ENCODE data around the gene MEGF11.

MEGF11 gene

DNA sequence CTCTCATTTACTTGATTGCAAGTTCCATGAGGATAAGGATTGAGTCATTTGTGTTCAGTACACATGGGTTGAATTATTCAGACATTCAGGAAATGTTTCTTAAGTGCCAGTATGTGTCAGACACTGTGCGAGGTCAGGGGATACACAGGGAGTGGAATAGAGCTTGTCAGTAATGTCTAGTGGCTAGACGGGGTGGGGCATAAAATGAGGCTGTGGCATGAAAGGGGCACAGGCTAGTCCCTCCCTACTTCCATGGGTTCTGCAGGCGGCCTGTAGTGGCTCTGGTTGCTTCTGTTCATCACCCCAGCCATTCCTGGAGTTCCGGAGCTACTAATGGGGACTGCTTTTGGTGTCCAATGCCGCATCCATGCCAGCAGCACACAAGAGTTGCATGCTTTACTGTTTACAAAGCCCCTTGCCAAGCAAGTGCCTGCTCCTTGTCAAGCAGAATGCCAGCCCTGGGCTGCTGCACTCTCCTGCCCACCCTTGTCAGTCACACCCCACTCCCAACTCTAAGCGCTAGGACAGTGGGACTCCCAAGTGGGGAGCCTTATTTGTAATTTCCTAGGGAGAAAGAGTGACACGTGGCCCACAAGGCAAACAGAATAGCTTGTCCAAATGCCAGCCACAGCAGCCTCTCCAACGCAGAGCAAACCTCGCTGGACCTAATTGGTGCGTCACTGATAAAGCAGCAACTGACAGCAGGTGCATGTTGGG lies 313.5 kb downstream of the MEGF11 start:
- no peak for TF ChIP-seq ZNF274 (IDR thresholded peaks at IDR 0.05; ENCODE audit: low read depth, low read length)
- no peak overlapping the region for H3K4me3 ChIP-seq (ENCODE audit: low read length)

DNA sequence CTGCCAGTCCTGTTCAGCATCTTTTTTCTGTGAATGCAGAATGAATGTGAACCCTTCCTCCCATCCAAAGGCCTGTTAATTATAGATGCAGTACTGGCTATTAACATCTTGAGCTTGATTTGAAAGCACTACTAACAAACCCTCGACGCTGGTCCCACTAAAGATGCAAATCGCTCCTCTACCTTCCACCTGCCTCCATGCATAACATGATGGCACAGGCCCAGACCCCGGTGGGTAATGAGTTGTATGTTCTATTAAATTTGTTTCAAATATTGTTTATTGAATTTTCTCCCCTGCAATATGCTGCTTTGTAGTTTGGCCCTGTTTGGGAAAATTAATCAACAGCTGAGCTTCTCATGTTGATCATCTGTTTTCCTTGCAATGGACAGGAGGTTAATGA lies 314.9 kb downstream of the MEGF11 start:
- H3K4me3 ChIP-seq (ENCODE audit: low read length): no peak overlapping the region
- TF ChIP-seq ZNF274 (IDR thresholded peaks at IDR 0.05; ENCODE audit: low read depth, low read length): no peak

DNA sequence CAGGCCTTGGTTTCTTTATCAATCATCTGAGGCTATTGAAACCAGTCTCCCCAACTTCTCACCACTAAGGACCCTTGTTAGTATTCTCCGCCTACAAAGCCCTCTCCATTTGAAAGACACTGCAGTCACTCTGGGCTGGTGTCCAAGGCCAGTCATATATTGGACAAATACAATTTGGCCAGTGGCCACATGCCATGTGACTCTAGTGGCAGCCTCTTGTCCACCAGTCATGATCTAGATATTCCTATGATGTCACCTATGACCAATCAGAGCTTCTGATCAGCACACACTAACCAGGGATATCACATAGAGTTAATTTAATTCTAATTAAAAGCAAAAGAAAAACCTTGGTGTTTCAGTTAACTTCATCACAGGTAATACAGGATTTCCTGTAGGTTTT lies 316.1 kb downstream of the MEGF11 start:
- TF ChIP-seq ZNF274 (IDR thresholded peaks at IDR 0.05; ENCODE audit: low read depth, low read length): no peak
- H3K4me3 ChIP-seq (ENCODE audit: low read length): no peak overlapping the region

DNA sequence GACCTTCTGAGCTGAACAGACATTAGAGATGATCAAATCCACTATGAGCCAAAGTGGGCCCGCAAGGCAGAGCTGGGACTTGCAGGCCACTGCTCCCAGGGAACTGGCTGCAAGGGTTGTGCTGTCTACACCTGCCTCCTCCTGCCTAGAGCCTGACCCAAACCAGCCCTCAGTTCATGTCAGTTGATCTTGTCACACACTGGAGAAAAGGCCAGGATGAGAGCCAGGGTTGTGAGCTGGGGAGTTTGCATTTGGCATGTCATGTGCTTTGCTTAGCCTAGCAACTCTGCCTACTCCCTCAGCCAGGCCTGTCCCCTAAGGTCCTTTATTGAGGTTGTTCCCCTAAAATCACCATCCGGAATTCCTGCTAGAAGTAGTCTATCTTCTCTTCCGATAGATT lies 316.5 kb downstream of the MEGF11 start:
- no peak for TF ChIP-seq ZNF274 (IDR thresholded peaks at IDR 0.05; ENCODE audit: low read depth, low read length)
- no peak overlapping the region for H3K4me3 ChIP-seq (ENCODE audit: low read length)

DNA sequence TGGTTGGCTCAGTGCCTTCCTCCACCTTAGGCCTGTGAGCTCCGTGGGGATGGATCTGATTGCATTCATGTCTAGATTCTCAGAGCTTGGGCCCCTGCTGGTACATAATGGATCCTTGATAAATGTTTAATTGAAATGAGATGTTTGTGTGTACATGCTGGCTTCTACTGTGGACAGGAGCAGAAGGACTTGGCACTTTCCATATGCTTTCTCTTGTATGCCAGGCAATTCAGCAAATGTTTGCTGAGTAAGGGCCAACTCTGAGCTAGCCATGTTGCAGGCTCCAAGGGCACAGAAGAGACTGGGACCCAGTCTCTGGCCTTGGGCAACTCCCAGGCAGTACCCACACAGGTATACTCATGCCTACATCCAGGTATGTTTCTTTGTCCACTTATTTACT lies 317.3 kb downstream of the MEGF11 start:
- no peak for TF ChIP-seq ZNF274 (IDR thresholded peaks at IDR 0.05; ENCODE audit: low read depth, low read length)
- no peak overlapping the region for H3K4me3 ChIP-seq (ENCODE audit: low read length)

DNA sequence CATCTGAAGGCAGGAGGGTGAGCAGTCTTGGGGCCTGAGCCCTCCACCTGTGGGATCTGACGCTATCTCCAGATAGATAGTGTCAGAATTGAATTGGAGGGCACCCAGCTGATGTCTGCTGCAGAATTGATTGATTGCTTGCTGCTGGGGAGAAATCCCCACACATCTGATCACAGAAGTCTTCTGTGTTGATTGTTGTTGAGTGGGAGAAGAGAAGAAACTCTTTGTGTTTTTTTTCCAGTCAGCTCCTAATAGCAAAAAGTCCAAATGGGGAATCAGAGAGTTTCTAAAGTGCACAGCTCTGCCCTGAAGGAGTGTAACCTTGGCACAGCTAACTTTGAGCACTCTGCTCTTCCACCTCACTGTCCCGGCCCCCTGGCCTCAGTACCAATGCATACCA lies 318.2 kb downstream of the MEGF11 start:
- no peak for TF ChIP-seq ZNF274 (IDR thresholded peaks at IDR 0.05; ENCODE audit: low read depth, low read length)
- no peak overlapping the region for H3K4me3 ChIP-seq (ENCODE audit: low read length)

DNA sequence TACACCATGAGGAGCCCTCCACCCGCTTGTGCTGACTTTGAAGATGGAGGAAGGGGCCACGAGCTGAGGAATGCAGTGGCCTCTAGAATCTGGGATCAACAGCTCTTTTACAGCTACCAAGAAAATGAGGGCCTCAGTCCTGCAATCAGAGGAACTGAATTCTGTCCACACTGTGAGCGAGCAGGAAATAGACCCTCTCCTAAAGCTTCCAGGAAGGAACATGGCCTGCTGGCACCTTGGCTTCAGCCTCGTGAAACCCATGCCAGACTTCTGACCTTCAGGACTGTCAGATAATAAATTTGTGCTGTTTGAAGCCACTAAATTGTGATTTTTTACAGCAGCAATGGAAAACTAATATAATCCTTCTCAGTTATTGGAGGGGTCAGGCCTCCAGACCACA lies 322.3 kb downstream of the MEGF11 start:
- TF ChIP-seq ZNF274 (IDR thresholded peaks at IDR 0.05; ENCODE audit: low read depth, low read length): no peak
- H3K4me3 ChIP-seq (ENCODE audit: low read length): no peak overlapping the region

DNA sequence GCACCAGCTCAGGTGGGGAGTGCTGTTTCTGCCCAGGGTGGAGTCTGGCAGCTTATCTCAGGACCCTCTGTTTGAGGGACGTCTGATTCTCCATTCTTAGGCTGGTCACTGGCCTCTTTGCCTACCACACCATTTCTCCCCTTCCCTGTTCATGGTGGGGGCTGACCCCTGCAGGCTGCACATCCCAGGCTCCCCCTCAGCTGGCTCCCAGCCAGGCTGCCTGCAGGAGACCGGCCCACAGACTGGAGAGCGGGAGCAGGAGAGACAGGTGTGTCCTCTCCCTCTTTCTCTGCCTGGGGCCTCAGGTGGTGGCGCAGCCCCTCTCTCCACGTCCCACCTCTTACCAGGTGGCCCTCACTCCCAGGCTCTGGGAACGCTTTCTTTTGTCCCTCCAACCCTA lies 323.4 kb downstream of the MEGF11 start:
- H3K4me3 ChIP-seq (ENCODE audit: low read length): no peak overlapping the region
- no peak for TF ChIP-seq ZNF274 (IDR thresholded peaks at IDR 0.05; ENCODE audit: low read depth, low read length)

DNA sequence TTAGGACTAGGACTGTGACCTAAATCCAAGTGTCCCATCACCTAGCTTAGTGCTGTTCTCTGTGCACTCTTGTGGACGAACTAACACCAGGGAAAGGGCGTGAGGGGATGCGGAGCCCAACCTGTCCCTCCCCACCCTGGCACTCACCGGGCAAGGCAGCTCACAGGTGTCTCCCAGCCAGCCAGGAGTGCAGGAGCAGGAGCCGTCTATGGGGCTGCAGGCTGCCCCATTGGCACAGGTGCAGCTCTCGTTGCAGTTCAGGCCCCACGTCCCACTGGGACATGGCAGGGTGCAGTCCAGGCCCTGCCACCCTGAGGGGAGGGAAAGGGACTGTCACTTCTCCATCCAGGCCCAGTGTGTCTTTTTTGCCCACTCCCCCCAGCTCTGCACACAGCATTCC lies 324.0 kb downstream of the MEGF11 start:
- H3K4me3 ChIP-seq (ENCODE audit: low read length): no peak overlapping the region
- no peak for TF ChIP-seq ZNF274 (IDR thresholded peaks at IDR 0.05; ENCODE audit: low read depth, low read length)

DNA sequence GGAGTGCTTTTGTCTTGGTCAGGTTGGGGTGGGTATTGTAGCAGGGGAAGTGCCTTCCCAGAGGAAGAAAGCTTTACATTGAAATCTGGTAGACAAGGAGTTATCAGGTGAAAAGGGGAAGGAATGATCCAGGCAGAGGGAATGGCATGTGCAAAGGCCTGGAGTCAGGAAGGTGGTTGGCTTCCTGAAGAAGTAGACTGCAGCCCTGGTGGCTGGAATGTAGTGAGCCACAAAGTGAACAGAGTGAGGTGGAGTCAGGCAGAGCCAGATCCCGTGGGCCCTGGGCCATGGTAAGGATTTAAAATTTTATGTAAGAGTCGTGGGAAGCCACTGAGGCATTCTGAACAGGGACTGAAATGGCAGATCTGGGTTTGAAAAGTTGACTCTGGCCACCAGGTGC lies 326.0 kb downstream of the MEGF11 start:
- TF ChIP-seq ZNF274 (IDR thresholded peaks at IDR 0.05; ENCODE audit: low read depth, low read length): no peak
- no peak overlapping the region for H3K4me3 ChIP-seq (ENCODE audit: low read length)

DNA sequence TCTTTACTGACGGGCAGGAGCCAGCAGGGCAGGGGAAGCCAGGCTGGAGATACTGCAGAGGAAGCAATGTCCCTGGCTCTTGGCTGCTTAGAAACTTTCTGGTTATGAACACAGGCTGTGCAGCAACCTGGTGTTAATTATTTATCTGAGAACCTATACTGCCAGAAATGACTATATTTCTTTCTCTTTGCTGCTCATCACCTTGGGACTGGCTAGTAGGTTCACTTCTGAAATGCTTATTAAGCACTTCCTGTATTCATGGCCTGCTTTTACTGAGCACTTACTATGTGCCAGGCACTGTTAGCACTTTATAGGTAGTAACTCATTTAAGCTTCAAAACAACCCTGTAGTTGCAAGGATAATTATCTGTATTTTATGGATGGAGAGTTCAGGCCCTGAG lies 326.7 kb downstream of the MEGF11 start:
- H3K4me3 ChIP-seq (ENCODE audit: low read length): no peak overlapping the region
- TF ChIP-seq ZNF274 (IDR thresholded peaks at IDR 0.05; ENCODE audit: low read depth, low read length): no peak

DNA sequence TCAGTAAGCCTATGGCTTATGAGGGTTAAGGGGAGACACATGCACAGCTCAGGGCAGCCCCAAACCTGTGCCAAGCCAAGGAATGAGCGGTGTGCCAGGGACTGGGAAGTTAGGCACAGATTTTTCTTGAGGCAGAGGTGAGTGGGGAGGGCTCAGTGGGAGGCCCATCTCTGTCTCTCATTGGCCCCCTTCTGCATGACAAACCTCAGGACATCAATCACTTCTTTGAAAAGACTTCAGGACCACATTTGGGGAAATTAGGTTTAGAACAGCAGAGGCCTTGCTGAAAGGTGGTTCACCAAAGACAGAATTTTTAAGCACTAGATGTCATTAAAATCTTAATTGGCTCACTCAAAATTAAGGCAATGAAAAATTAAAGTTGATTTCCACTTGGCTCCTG lies 327.1 kb downstream of the MEGF11 start:
- H3K4me3 ChIP-seq (ENCODE audit: low read length): no peak overlapping the region
- no peak for TF ChIP-seq ZNF274 (IDR thresholded peaks at IDR 0.05; ENCODE audit: low read depth, low read length)

DNA sequence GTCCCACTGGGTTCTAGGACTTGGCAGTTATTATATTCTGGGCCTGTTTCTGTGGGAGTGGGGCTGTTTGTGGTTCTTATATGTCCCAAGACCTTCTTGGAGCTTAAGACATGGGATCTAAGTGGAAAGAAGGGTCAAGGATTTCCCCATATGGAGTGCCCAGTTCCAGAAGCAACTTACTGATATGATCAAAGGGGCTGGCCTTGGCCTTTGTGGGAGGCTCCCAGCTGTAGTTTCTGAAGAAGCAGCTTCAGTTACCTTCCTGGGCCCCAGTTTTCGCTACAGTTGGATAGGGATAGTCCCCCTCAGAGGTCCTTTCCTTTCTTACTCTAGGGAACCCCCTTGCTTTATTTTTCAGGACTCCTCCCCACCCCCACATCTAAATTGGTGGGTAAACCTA lies 328.2 kb downstream of the MEGF11 start:
- no peak overlapping the region for H3K4me3 ChIP-seq (ENCODE audit: low read length)
- TF ChIP-seq ZNF274 (IDR thresholded peaks at IDR 0.05; ENCODE audit: low read depth, low read length): no peak

DNA sequence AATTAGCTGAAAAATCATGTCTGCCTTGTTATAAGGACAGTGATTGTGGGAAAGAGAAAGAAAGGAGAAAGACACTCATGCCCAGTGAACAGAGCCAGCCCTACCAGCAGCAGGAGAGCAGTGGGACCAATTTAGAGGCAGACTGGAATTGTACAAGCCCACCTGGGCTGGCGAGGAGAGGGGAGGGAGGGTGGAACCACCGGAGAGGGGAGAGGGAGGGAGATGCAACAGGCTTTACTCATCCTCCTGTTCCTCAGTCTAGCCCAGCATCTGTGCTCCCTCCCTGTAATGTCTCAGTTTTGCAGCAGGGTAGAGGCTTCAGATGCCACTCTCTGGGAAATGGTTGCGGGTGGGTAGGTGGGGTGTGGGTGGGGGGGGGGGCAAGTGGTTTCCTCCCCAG lies 329.5 kb downstream of the MEGF11 start:
- no peak for TF ChIP-seq ZNF274 (IDR thresholded peaks at IDR 0.05; ENCODE audit: low read depth, low read length)
- no peak overlapping the region for H3K4me3 ChIP-seq (ENCODE audit: low read length)

DNA sequence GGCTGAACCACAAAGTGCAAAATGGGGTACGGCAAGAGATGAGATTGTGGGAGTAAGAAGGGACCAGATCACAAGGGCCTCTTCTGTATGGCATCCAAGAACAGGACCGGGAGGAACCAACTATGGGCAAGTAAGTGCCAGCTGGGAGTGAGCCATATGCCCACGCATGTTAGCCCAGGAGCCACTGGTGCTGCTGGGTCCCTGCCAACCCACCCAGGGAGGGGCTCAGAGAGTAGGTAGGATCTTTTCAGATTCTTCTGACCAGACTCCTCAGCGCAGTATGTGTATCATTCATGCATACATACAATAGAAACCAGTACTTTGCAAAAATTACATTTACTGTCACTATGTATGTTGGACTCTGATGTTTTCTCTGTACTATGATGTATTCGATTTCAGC lies 330.3 kb downstream of the MEGF11 start:
- TF ChIP-seq ZNF274 (IDR thresholded peaks at IDR 0.05; ENCODE audit: low read depth, low read length): no peak
- no peak overlapping the region for H3K4me3 ChIP-seq (ENCODE audit: low read length)

DNA sequence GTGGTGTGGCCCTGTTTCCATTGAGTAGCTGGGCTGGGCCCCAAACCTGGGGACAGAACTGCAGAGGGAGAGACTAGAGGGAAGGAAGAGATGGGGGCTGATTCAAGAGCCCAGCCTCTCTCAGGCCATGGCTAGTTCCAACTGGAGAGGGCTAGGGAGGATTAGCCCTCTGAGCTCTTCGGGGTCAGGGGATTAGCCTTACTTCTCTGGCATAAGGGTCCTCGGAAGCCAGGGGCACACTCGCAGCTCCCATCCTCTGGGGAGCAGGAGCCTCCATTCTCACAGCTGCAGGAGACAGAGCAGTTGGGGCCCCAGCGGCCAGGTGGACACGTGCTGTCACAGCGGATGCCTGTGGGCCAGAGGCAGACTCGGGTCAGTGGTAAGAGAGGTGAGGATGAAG lies 330.9 kb downstream of the MEGF11 start:
- TF ChIP-seq ZNF274 (IDR thresholded peaks at IDR 0.05; ENCODE audit: low read depth, low read length): no peak
- H3K4me3 ChIP-seq (ENCODE audit: low read length): no peak overlapping the region

All from GM08714 (cell line).